Glutamatergic neuron (in vitro differentiated cells): Measurements from ENCODE around the gene SIX2. TPM values are rescaled to one million over a fixed set of nuclear protein-coding genes. Genes with fewer than 3 reads are reported as not detected.

ENCODE experiments used
- DNase-seq: peaks from one replicate; pipeline ENCODE4 v3.0.0; 2022
- H3K27ac Mint-ChIP-seq: one replicate; pipeline ENCODE4 v1.8.0; 2020; ENCODE audit warnings: mild to moderate bottlenecking, mixed read lengths, inconsistent platforms; ENCODE audit not compliant: unreplicated experiment
- H3K27me3 Mint-ChIP-seq: one replicate; pipeline ENCODE4 v1.8.0; 2020; ENCODE audit warnings: mild to moderate bottlenecking, moderate library complexity, mixed read lengths, inconsistent platforms; ENCODE audit not compliant: unreplicated experiment
- H3K36me3 Mint-ChIP-seq: one replicate; pipeline ENCODE4 v1.8.0; 2020; ENCODE audit warnings: mild to moderate bottlenecking, mixed read lengths, inconsistent platforms; ENCODE audit not compliant: unreplicated experiment
- H3K4me1 Mint-ChIP-seq: one replicate; pipeline ENCODE4 v1.8.0; 2020; ENCODE audit warnings: mild to moderate bottlenecking, low read depth, mixed read lengths, inconsistent platforms; ENCODE audit not compliant: unreplicated experiment
- H3K4me3 Mint-ChIP-seq: one replicate; pipeline ENCODE4 v1.8.0; 2020; ENCODE audit warnings: mild to moderate bottlenecking, mixed read lengths, inconsistent platforms; ENCODE audit not compliant: unreplicated experiment
- H3K9me3 Mint-ChIP-seq: one replicate; pipeline ENCODE4 v1.8.0; 2020; ENCODE audit warnings: mild to moderate bottlenecking, moderate library complexity, mixed read lengths, inconsistent platforms; ENCODE audit not compliant: unreplicated experiment
- CTCF ChIP-seq: fragments of 200-600 bp; sonication (generic); IDR thresholded peaks from one replicate; pipeline ENCODE4 v1.5.0; 2021; ENCODE audit not compliant: partially characterized antibody, unreplicated experiment
- total RNA-seq: library from RNA; stranded (reverse); fragmentation: NEBNext Ultra II Directional; extraction: Animal tissue kit (Norgen Biotek cat#: 25700); gene quantifications from one replicate; pipeline ENCODE4 v1.2.1, GENCODE V29; 2021; ENCODE audit not compliant: unreplicated experiment

SIX2 gene
- total RNA-seq, 1 donor from 2014 or later = 0.56 TPM

- Mint-ChIP-seq H3K36me3 (no peaks in the 10 kb centered on the region), H3K4me1 (peaks cover 2% of the 10 kb centered on the region), H3K9me3 (no peaks in the 10 kb centered on the region), H3K27me3 (peaks cover 1% of the 10 kb centered on the region), H3K27ac (no peak overlapping the region), H3K4me3 (no peak overlapping the region)
- DNase-seq = peak; percentile 83
- peak; percentile 91 for TF ChIP-seq CTCF
Observed at GRCh38 chr2:44981714-44982108, 27.5 kb downstream of the SIX2 start.

GRCh38 chr2:44980751-44981713 lies 28.2 kb downstream of the SIX2 start:
- no peak for TF ChIP-seq CTCF
- H3K9me3 Mint-ChIP-seq = no peaks in the 10 kb centered on the region
- no peak overlapping the region for H3K27ac Mint-ChIP-seq
- peaks cover 2% of the 10 kb centered on the region for H3K4me1 Mint-ChIP-seq
- no peaks in the 10 kb centered on the region for H3K36me3 Mint-ChIP-seq
- H3K4me3 Mint-ChIP-seq = no peak overlapping the region
- DNase-seq = no peak
- peaks cover 1% of the 10 kb centered on the region for H3K27me3 Mint-ChIP-seq

- no peak for DNase-seq
- Mint-ChIP-seq H3K27me3 (peaks cover 1% of the 10 kb centered on the region), H3K4me1 (peaks cover 2% of the 10 kb centered on the region), H3K9me3 (no peaks in the 10 kb centered on the region), H3K4me3 (no peak overlapping the region), H3K27ac (no peak overlapping the region), H3K36me3 (no peaks in the 10 kb centered on the region)
- no peak for TF ChIP-seq CTCF
Observed at GRCh38 chr2:44979581-44979980, 29.7 kb downstream of the SIX2 start.

GRCh38 chr2:44975571-44976450 lies 33.4 kb downstream of the SIX2 start:
- Mint-ChIP-seq H3K9me3 (peaks cover 2% of the 10 kb centered on the region), H3K27ac (no peak overlapping the region), H3K27me3 (no peaks in the 10 kb centered on the region), H3K36me3 (no peaks in the 10 kb centered on the region), H3K4me3 (no peak overlapping the region), H3K4me1 (no peaks in the 10 kb centered on the region)
- peak; percentile 44 for DNase-seq
- TF ChIP-seq CTCF = no peak
